NCI-H1417 (cell line): ENCODE data around the gene DLG5.

ENCODE experiments used
- DNase-seq, 3 experiments: peaks; one replicate each; lab custom pipeline; 2025; lab: John Stamatoyannopoulos, UW

DLG5 gene

DNA sequence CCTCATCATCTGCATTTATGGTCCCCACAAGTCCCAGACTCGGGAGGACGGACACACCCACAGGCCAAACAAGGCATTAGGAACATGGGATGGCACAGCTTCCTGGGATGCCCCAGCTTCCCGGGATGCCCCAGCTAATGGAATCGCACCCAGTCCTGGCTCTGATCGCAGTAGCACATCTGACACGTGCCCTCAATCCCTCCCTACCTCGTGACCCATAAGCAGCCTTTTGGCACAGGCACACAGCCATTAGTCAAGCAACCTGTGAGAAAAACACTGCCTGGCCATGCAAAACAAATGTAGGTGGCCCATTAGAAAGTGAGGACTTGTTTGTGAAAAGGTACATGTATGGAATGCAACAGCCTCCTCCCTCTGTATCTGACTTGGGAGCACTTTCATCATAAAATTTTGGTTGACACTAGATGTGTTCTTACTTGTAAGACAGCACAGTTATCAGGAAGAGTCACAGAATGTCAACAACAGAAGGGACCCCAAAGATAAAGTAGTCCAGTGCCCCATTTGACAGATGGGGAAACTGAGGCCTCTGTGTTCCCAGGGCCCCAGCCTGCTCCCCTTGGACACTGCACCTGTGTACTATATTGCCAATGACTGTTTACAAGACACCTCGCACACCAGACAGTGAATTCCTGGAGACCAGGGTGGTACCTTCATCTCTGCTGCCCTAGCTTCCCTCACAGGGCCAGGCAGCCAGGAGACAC lies 34.4 kb downstream of the DLG5 start:
- DNase-seq, result no peak

DNA sequence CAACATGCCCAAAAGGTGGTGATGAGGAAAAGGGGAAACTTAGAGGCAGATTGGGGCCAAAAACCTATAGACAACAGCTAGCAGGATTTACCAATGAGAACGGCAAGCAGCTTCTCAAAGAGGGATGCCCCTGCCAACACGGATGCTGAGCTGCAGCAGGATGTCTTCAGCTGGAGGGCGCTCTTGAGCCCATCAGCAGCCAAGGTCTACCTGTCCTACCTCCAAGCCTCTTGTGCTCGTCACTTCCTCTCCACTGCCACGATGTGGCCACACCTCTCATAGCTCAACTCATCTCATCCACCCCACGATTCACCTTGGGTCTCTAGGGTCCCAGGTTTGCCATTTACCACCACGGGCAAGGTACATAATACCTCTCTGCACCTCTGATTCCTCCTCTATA lies 36.5 kb downstream of the DLG5 start:
- DNase-seq, result no peak

DNA sequence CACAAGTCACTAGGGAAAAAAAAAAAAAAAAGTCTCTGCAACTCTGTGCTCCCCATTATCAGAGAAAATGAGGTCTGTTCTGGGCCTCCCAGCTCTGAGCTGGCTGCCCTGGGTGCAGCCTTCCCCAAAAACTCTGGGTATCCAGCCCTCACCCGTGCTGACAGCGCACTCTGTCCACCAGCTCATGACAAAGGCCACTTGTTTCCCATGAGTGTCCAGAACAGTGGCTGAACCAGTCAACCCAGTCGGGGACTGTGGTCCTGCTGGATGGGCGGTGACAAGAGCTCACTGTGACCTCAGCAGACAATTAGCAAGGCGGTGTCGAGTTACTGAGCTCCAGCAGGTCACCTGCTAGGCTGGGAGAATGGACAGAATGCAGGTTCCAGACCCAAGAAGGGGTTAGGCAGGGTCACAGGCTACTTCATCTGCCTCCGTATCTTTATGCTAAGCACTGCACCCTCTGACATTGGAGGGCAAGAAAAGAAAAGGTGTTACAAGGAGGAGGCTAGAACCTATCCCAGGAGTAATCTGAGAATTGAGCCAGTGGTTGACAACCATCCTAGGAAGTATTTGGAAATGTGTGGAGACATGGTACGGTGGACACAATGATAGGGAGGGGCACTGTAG lies 37.2 kb downstream of the DLG5 start:
- peak; percentile 11 to 72 (median 56) for DNase-seq

DNA sequence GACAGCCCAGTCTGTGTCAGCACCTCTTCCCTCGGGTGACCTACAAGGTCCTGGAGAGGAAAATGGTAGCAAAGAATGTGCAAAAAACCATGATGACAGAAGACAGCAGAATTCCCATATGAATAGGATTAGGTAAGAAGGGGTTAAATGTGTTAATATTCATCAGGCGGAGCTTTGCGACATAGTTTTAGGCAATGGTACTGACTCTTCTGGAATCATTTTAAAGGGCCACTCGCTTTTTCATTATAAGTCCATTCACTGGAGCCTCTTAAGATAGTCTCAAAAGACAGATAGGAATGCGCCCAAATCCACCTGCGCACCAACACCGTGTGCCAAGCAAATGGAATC lies 38.2 kb downstream of the DLG5 start:
- peak in 1 of 3 experiments; percentile 24 for DNase-seq

DNA sequence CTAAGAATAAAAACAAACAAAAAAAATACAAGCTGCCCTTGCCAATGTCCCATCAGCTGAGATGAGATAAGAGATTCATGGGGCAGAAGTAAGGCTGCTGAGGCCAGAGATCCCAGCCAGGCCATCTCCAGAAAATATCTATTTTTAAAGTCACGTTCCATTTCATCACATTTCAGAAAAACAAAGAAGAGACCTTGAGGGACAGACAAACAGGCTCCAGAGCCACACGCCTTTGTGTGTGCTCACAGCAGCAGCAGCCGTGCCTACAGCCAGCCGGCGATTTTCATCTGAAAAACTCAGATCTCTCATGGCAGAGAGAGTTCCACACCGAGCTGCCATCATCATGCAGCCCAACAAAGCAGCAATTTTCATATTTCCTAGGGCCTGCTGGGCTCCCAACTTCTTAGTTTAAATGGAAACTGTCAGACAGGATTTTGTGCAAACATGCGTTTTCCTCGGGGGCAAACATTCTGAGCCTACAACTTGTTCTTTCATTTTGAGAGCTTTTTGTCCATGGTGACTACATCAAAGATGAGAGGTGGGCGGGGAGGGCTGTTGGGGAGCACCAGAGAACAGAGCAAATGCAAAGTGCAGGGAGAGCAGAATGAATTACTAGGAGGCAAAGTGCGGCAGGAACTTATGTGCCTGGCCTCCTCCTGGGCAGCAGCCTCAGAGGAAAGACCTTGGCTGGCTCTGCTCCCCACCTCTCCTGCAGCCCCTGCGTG lies 38.8 kb downstream of the DLG5 start:
- peak; percentile 4 to 74 (median 33) for DNase-seq

DNA sequence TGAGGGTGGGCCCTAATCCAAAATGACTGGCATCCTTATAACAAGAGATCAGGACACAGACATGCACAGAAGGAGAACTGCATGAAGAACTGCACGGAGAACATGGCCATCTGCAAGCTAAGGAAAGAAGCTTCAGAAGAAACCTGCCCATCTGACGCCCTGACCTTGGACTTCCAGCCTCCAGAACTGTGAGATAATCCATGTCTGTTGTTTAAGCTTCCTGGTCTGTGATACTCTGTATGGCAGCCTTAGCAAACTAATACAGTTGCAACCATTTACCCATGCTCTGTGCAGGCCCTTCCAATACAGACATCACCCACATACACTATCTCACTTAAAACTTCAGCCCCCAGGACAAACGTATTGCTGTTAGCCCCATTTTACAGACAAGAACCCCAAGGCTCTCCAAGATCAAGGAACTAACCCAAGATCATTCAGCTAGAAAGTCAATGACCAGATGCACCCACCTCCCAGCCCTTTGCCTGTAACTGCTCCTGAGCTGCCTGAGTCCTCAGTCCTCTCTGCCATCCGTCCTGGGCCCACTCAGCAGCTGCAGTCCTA lies 39.7 kb downstream of the DLG5 start:
- no peak for DNase-seq

DNA sequence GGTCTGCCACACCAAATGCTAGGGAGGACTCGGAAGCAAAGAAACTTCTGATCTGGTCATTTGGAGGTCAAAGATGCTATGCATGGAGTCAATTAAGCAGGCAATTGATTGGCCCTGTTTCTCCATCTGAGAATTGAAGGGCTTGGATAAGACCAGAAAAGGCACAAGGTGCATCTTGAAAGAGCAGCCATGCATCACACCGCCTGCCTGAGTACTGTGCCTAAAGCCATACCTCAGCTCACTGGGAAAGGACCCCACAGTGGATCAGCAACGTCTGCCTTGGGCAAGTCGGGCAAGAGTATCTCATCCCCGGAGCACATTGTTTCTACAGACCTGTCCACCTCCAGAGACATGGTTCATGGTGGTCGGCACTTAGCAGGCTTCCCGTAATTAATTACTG lies 42.4 kb downstream of the DLG5 start:
- DNase-seq, result peak in 1 of 3 experiments; percentile 9

DNA sequence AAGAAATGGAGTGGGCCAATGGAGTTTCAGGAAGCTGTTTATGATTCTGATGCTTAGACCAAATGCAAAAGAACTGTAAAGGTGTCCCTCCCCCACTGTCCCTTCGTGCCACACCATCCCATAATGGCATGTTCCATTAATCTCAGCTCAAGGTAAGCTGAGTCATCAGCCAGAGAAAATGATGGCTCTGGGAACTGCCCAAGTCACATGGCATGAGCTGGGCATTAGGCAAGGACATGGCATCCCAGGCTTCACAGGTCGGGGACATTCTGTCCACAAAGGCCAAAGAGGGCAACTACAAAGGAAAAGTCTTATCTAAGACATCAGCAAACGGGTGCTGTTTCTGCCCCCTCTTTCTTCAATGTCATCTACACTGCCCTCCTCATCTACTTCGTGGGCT lies 44.9 kb downstream of the DLG5 start:
- no peak for DNase-seq

DNA sequence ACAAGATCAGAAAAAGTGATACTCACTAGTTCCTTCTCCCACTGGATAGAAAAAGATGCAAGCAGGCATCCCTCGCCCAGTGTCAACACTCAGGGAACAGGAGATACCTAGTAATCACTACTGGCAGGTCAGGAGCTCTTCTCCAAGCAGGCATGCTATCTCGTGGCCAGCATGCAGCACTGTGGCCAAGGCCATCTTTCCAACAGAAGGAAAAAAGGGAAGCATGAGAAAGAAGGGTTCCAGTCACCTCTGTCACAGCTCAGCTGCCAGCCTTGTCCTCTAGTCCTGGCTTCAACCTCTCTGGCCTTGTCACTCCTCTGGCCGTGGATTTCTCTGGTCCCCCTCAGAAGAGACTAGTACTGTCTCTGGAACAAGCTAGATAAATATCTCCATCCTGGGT lies 45.3 kb downstream of the DLG5 start:
- DNase-seq, result no peak

DNA sequence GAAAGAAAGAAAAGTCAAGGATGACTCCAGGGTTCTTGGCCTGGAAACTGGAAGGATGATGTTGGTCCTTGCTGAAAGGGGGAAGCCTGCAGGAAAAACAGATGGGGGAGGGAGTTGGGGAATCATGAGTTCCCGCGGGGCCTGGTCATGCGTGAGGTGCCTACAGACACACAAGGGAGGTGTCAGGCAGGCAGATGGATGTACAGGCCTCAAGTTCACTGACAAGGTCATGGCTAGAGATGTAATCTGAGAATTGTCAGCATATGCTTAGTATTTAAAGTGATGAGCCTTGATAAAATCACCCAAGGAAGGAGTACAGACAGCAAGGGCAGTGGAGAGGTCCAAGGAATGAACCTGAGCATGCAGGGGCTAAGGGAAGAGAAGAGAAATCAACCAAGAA lies 46.8 kb downstream of the DLG5 start:
- DNase-seq, result no peak

DNA sequence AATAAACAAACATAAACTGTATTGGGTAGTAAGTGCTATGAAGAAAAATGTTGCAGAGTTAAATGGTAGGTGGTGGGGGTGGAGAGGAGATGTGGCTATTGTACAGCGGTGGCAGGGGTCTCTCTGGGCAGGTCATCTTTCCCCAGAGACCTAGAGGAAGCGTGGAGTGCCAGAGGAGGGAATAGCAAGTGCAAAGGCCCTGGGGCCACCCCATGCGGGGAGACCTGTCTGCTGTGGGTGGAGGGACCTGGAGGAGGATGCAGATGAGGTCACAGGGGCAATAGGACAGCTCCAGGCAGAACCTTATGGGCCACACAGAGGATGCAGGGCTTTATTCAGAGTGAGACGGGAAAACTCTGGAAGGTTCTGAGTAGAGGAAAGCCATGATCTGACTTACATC lies 47.5 kb downstream of the DLG5 start:
- DNase-seq, result no peak

DNA sequence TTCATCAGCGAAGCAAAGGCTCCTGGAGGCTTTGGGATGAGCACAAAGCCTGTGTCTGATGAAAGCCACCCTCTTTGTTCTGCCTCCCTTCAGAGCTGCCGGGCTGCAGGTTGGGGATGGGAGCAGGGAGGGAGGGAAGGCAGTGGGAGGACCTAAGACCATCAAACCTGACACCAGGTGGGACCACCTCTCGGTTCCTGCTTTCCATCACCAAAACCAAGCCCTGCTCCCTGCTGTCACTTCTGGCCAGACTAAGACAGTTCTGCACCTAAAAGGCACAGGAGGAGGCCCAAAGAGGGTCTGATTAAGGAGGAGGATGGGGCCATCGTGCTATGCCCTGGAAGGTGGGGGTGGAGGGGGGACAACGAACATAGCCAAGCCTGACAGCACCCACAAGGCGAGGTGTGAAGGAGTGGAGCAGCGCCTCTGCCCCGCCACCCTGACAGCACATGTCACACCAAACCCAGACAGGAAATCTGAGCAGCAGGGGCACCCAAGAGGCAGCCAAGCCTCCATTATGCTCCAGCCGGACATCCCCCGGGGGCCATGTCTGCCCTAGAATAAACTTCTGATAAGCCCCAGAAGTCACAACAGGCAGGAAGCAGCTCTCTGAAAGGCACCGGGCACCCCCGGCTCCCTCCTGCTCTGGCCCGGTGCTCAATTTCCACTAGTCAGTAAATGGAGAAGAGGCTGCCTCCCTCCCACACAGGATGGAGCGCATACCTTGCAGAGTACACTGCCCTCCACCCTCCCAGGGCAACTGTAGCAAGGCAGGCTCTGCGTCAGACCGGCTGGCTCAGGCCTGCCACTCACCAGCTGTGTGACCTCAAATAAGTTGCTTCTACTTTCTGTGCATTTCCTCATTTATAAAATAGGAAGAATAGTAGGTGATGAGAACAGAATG lies 48.9 kb downstream of the DLG5 start:
- DNase-seq, result peak in 2 of 3 experiments; percentile 38 to 67

DNA sequence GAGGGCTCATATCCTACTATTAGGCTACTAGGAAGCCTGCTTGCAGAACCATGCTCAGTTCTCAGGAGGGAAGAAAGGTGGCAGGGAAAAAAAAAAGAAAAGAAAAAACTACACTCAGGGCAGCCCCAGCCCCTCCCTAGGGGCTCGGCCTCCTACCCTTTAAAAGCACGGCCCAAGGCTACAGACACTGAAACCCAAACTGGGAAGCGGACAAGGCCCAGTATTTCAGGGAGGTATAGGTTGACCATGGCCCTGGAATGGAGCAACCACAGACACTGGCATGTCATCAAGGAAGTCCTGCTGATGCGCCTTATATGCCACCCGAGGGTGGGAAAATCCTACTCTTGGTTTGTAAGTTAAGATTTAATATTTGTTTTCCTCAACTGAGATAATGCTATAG lies 50.8 kb downstream of the DLG5 start:
- DNase-seq, result no peak

DNA sequence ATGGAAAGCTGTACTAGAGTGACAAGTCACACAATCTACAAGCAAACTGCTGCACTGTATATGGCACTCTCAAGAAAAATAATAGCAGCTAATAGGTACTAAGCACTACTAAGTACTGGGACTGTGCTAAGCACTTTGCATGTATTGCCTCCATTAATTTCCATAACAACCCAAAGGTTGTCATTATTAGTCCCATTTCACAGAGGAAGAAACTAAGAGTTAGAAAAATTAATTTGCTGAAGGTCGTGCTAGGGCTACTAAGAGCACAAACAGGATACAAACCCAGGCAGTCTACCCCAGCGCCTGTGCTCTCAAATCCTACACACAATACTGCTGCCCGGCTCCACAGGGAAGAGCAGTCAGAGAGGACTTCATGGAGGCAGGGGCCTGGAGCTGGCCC lies 51.7 kb downstream of the DLG5 start:
- no peak for DNase-seq

DNA sequence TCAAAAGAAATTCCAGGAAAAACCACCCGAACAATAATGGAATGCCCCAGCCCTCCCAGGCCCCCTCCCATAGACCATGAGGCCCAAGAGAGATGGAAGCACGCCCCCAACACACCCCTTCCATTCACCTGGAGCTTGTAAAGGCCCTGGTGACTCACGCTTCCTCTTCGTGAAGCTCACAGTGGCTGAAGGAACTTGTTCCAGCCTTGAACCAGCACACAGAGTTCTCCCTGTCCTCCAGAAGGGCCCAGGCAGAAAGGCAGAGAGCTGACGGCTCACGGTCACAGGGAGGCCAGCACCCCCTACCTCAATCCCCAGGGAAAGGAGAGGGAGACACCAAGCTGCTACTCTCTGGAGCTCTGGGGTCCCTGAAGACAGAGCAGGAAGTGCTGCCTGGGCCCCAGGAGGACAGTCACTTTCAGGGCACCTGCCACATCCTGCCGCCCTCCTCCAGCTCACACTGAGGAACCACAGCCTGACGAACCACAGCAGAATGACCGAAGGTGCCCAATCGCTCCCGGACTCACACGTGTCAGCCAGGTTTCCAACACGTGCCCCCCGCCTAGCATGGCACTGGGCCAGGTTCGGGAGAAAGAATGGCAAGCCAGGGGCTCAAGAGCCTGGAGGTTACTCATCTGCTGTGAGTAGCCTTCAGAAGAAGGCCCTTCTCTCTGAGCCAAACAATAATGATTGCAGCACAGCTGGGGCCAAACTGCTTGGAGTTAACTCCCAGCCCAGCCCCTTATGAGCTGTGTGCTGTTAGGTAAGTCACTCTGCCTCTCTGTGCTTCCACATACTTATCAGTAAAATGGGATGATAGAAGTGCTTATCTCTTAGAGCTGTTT lies 52.8 kb downstream of the DLG5 start:
- DNase-seq, result peak in 2 of 3 experiments; percentile 42 to 71

DNA sequence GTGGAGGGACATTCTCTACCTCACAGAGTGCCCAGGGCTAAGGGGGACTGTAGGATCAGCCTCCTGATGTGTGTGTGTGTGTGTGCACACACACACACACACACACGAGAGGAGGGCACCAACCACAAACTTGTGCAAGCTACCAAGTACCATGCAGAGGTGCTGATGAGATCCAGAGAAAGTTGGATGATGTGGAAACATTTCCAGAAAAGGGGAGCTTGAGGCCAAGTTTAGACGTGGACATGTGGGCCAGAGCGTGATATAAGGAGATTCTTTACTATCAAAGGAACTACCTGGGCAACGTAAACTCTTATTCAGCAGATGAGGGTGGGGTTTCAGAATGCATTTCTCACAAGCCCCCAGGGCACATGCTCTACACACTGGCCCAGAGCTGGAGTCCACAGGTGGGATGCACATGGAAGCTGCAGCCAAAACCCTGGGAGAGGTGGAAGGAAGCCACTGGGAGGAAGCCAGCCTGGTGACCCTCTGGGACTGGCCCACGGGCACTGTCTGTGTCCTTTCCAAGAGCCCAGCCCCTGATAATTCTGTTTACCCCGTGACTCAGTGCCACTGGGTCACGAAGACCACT lies 53.5 kb downstream of the DLG5 start:
- no peak for DNase-seq

DNA sequence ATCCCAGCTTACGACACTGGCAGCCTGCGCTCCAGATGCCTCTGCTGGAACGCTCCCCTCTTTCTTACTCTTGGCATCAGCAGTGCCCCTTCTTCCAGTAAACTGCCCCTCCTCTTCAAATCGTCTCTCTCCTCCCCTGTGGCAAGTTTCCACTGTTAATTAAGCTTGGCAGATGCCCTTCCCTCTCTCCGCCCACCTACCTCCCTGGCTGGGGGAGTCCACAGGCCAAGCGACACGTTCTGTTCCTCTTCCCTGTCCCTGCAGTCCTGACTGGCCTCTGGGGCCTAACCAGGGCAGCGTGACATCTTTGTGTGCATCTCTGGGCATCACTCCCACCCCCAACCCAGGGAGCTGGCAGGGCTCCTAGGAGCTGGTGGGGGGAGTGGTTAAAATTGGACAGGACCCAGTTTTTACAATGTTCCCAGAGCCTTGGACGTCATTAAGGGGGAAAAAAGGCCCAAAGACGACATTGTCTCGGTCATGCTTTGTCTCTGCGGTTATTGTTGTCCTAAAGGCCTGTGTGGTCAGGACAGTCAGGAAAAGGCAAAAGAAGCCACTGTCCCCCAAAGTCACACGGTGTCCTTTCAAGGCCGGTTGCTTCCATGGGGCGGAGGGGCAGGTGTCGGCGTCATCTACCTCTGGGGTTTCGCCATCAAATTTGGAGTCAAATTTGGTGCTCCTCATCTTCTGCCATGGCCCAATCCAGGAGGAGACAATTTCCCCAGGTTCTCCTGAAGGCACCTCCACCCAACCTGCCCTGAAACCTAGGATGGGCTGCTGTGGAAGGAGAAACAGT lies 54.2 kb downstream of the DLG5 start:
- DNase-seq, result no peak

DNA sequence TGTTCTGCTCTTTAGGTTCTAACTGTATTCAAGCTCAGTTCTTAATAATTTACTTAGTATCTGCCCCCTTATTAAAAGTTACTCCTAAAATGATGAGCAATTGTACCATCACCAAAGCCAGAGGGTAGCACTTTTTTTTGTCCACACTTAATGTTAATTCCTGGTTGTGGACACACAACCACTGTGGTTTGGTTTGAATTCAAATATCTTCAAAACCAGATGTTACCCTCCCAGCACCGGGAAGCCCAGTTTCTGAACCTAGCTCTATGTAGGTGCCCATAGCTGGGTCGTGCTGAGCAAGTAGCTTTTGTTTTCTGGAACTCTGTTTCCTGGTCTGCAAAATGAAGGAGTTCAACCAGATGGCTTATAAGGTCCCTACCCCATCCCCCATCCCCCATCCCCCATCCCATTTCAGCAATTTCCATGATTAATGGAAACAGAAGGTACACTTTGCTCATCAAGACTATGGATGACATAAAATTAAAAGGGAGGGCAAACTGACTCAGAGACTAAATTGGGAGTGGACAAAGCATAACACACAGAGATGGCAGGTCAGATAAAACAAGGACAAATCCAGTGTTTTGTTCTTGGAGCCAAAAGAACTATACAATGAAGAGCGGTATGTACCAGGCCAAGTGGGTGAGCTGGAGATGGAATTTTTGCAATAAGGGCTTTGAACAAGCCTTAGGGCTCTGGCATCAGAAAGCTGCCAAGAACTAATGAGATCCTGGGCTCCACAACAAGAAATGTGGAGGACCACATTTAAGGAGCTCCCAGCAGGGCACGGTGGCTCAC lies 56.7 kb downstream of the DLG5 start:
- DNase-seq, result no peak

DNA sequence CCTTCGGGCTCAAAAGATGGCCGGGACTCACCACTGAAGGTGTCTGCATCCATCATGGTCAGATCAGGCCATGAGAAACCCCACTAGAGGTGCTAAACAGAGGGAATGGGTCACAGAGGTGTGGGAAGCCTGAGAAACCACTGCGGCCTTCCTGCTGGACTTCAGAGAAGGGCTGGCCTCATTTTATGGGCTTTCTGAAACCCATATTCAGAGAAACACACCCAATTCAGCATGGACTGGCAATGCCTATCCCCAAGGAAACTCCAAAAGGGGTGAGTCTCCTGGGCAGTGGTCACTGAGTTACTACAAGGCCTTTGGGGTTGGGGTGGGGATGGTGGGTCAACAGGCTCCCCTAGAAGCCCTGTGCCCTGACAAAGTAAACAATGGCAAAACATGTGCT lies 58.0 kb downstream of the DLG5 start:
- no peak for DNase-seq
